Measurements from ENCODE around the gene MPP7. TPM values are rescaled to one million over a fixed set of nuclear protein-coding genes. Genes with fewer than 3 reads are reported as not detected.

MPP7 gene
- total RNA-seq, 1 experiment from 2014 or later = 1.5 TPM

- Histone ChIP-seq H3K27me3 (replicated peaks; ENCODE audit: insufficient read depth, low read depth, low read length, poor library complexity) (no peaks in the 10 kb centered on the region), H3K4me3 (ENCODE audit: low read depth, low read length, poor library complexity, severe bottlenecking) (no peak overlapping the region), H3K36me3 (ENCODE audit: insufficient read depth, low read length, poor library complexity, severe bottlenecking) (no peaks in the 10 kb centered on the region), H3K27ac (ENCODE audit: low read depth, low read length, poor library complexity, severe bottlenecking) (no peak overlapping the region), H3K4me1 (ENCODE audit: insufficient read depth, low read length, poor library complexity, severe bottlenecking) (no peaks in the 10 kb centered on the region), H3K9me3 (ENCODE audit: low read depth, low read length, poor library complexity, severe bottlenecking) (no peaks in the 10 kb centered on the region)
- intact Hi-C loops (cut with micrococcal nuclease; ENCODE audit: unreplicated experiment) = no loop called here
- CTCF ChIA-PET = no interaction called here
- no peak for DNase-seq (ENCODE audit: low spot score)
- POLR2A ChIA-PET (ENCODE audit: low non-redundant PET) = no interaction called here
- TF ChIP-seq EZH2 (IDR thresholded peaks at IDR 0.05; ENCODE audit: borderline replicate concordance, low read depth, low read length, poor library complexity, severe bottlenecking) (no peak), CTCF (conservative IDR thresholded peaks at IDR 0.05; ENCODE audit: low read depth, low read length) (no peak)
- no TSS peak for BruUV-seq (replicated peaks)
Measured at GRCh38 chr10:28294809-28295208, 8.1 kb downstream of the MPP7 start.

GRCh38 chr10:28294169-28294532 is 8.7 kb downstream of the MPP7 start:
- ChIA-PET POLR2A (ENCODE audit: low non-redundant PET) (no interaction called here), CTCF (no interaction called here)
- DNase-seq (ENCODE audit: low spot score) = no peak
- Histone ChIP-seq H3K27ac (ENCODE audit: low read depth, low read length, poor library complexity, severe bottlenecking) (no peak overlapping the region), H3K27me3 (replicated peaks; ENCODE audit: insufficient read depth, low read depth, low read length, poor library complexity) (no peaks in the 10 kb centered on the region), H3K4me3 (ENCODE audit: low read depth, low read length, poor library complexity, severe bottlenecking) (no peak overlapping the region), H3K9me3 (ENCODE audit: low read depth, low read length, poor library complexity, severe bottlenecking) (no peaks in the 10 kb centered on the region), H3K36me3 (ENCODE audit: insufficient read depth, low read length, poor library complexity, severe bottlenecking) (no peaks in the 10 kb centered on the region), H3K4me1 (ENCODE audit: insufficient read depth, low read length, poor library complexity, severe bottlenecking) (no peaks in the 10 kb centered on the region)
- intact Hi-C loops (cut with micrococcal nuclease; ENCODE audit: unreplicated experiment) = no loop called here
- TF ChIP-seq CTCF (conservative IDR thresholded peaks at IDR 0.05; ENCODE audit: low read depth, low read length) = no peak
- TF ChIP-seq EZH2 (IDR thresholded peaks at IDR 0.05; ENCODE audit: borderline replicate concordance, low read depth, low read length, poor library complexity, severe bottlenecking) = no peak
- no TSS peak for BruUV-seq (replicated peaks)

GRCh38 chr10:28293236-28294168 is 9.4 kb downstream of the MPP7 start:
- ChIA-PET POLR2A (ENCODE audit: low non-redundant PET) (no interaction called here), CTCF (no interaction called here)
- DNase-seq (ENCODE audit: low spot score) = no peak
- Histone ChIP-seq H3K9me3 (ENCODE audit: low read depth, low read length, poor library complexity, severe bottlenecking) (no peaks in the 10 kb centered on the region), H3K27me3 (replicated peaks; ENCODE audit: insufficient read depth, low read depth, low read length, poor library complexity) (no peaks in the 10 kb centered on the region), H3K27ac (ENCODE audit: low read depth, low read length, poor library complexity, severe bottlenecking) (no peak overlapping the region), H3K36me3 (ENCODE audit: insufficient read depth, low read length, poor library complexity, severe bottlenecking) (no peaks in the 10 kb centered on the region), H3K4me1 (ENCODE audit: insufficient read depth, low read length, poor library complexity, severe bottlenecking) (no peaks in the 10 kb centered on the region), H3K4me3 (ENCODE audit: low read depth, low read length, poor library complexity, severe bottlenecking) (no peak overlapping the region)
- no peak for TF ChIP-seq EZH2 (IDR thresholded peaks at IDR 0.05; ENCODE audit: borderline replicate concordance, low read depth, low read length, poor library complexity, severe bottlenecking)
- no peak for TF ChIP-seq CTCF (conservative IDR thresholded peaks at IDR 0.05; ENCODE audit: low read depth, low read length)
- intact Hi-C loops (cut with micrococcal nuclease; ENCODE audit: unreplicated experiment) = no loop called here
- BruUV-seq (replicated peaks) = no TSS peak
